SK-MEL-5 (cell line): ENCODE results near the gene DCAF17. TPM values are rescaled to one million over a fixed set of nuclear protein-coding genes. Genes with fewer than 3 reads are reported as not detected.
A peak's percentile ranks its signal among the peaks of the same experiment; 100 is the strongest.
"Not testable (repeated sequence)": the region's sequence is repeated elsewhere in the genome, so short reads cannot be mapped to it uniquely, and the experiment has no call there.

Experiments
- DNase-seq: peaks from one replicate; pipeline ENCODE4 v3.0.0-alpha.2; 2016; ENCODE audit warnings: low read depth, low spot score
- in situ Hi-C: cut with HindIII; loops from 2 replicates; pipeline ENCODE4 v1.10.0; 2016; ENCODE audit warnings: low sequenced_read_pairs, high pct_unique_total_duplicates, low pct_unique_long_range_greater_than_20kb
- small RNA-seq, 2 experiments: library from RNA; depleted of rRNA; stranded (forward); fragments of <200 nt; gene quantifications; one replicate each; pipeline ENCODE3, GENCODE V24; 2014
- total RNA-seq: library from RNA; depleted of rRNA; stranded (reverse); fragments of >200 nt; shearing (Covaris generic); gene quantifications from 2 replicates; pipeline ENCODE4 v1.2.3, GENCODE V29; 2014; rRNA removed

DCAF17 gene
- total RNA-seq, 1 experiment from 2014 or later = 14.6 TPM

GRCh38 chr2:171522052-171522787, 88.2 kb downstream of the DCAF17 start, which contains the start of gene CYBRD1:
CYBRD1 (plus strand) TSS chr2:171522474; CDS start chr2:171522546, 72 bp downstream.
- DNase-seq = peak; percentile 46
- in situ Hi-C loops = no loop called here

GRCh38 chr2:171522788-171523087, 88.7 kb downstream of the DCAF17 start:
- in situ Hi-C loops = no loop called here
- no peak for DNase-seq

GRCh38 chr2:171523088-171524017, 89.3 kb downstream of the DCAF17 start:
- in situ Hi-C loops = no loop called here
- peak; percentile 74 for DNase-seq

- DNase-seq = no peak
- in situ Hi-C loops = no loop called here
Observed at GRCh38 chr2:171524018-171524401, 90.0 kb downstream of the DCAF17 start.

GRCh38 chr2:171529914-171530313, 95.9 kb downstream of the DCAF17 start:
- DNase-seq = peak; percentile 28
- in situ Hi-C loops = no loop called here

GRCh38 chr2:171530378-171530777, 96.4 kb downstream of the DCAF17 start:
- DNase-seq = no peak
- in situ Hi-C loops = no loop called here

GRCh38 chr2:171530859-171531258, 96.8 kb downstream of the DCAF17 start:
- DNase-seq, in situ Hi-C loops: not testable (repeated sequence)

GRCh38 chr2:171531291-171531690, 97.3 kb downstream of the DCAF17 start:
- in situ Hi-C loops = no loop called here
- DNase-seq = no peak

GRCh38 chr2:171531836-171532450, 97.9 kb downstream of the DCAF17 start:
- in situ Hi-C loops = no loop called here
- DNase-seq = no peak

- DNase-seq = no peak
- in situ Hi-C loops = no loop called here
Observed at GRCh38 chr2:171533331-171533730, 99.3 kb downstream of the DCAF17 start.

Small RNA genes within 50 kb of the gene (small RNA-seq; reads per million reads assigned to genes)
- 0 to 0.02 reads per million in 2 experiments for gene AC007969.2

Other genes starting within 250 kb of the DCAF17 start
- gene METTL8, start 236 bp upstream of the DCAF17 start, total RNA-seq = 37.1 and 39.3 TPM in 2 replicates
- 40.3 and 45.6 TPM in 2 replicates for gene CYBRD1, start 88.2 kb downstream of the DCAF17 start, total RNA-seq